Measurements from ENCODE around the gene ZNF341. TPM values are rescaled to one million over a fixed set of nuclear protein-coding genes. Genes with fewer than 3 reads are reported as not detected.
"Not testable (repeated sequence)": the region's sequence is repeated elsewhere in the genome, so short reads cannot be mapped to it uniquely, and the experiment has no call there.

ZNF341 gene
- total RNA-seq, 2 experiments from 2014 or later = 5.6 to 5.8 TPM

GRCh38 chr20:33689973-33690372, 41.8 kb upstream of the ZNF341 start:
- H3K36me3 Mint-ChIP-seq (ENCODE audit: low read depth) = peaks cover 5% of the 10 kb centered on the region
- no peaks in the 10 kb centered on the region for H3K9me3 Mint-ChIP-seq
- H3K27ac Mint-ChIP-seq = peak overlapping the region; percentile 95
- peaks cover 55% of the 10 kb centered on the region for H3K4me1 Mint-ChIP-seq
- ChIA-PET POLR2A (interaction anchor here (1.3 to 5.4 kb wide), 8 partner anchors 11 to 422 kb away, joined by 4 to 58 read pairs (median 8); partner anchors contain the start of genes ACTL10, EIF2S2, PXMP4 and ZNF341), CTCF (interaction anchor here (0.5 to 2.0 kb wide), 5 partner anchors 21 to 1086 kb away, joined by 3 to 5 read pairs (median 4); partner anchors contain the start of genes ACTL10 and PXMP4)
- peak overlapping the region; percentile 47 for H3K4me3 Mint-ChIP-seq
- peak; percentile 64 for DNase-seq
- no peaks in the 10 kb centered on the region for H3K27me3 Mint-ChIP-seq

- no peak for DNase-seq
- ChIA-PET POLR2A (interaction anchor here (0.7 to 4.8 kb wide), 3 partner anchors 27 to 39 kb away, joined by 3 to 28 read pairs (median 3); partner anchors contain the start of genes ACTL10, PXMP4 and ZNF341), CTCF (no interaction called here)
- peaks cover under 1% of the 10 kb centered on the region for H3K9me3 Mint-ChIP-seq
- H3K27me3 Mint-ChIP-seq = no peaks in the 10 kb centered on the region
- H3K36me3 Mint-ChIP-seq (ENCODE audit: low read depth) = no peaks in the 10 kb centered on the region
- H3K4me1 Mint-ChIP-seq = peaks cover 33% of the 10 kb centered on the region
- no peak overlapping the region for H3K27ac Mint-ChIP-seq
- no peak overlapping the region for H3K4me3 Mint-ChIP-seq
Measured at GRCh38 chr20:33693289-33693688, 38.5 kb upstream of the ZNF341 start.

GRCh38 chr20:33693741-33694638, 37.8 kb upstream of the ZNF341 start:
- Mint-ChIP-seq H3K4me3 (no peak overlapping the region), H3K27me3 (no peaks in the 10 kb centered on the region), H3K4me1 (peaks cover 26% of the 10 kb centered on the region), H3K36me3 (ENCODE audit: low read depth) (peaks cover 4% of the 10 kb centered on the region), H3K27ac (no peak overlapping the region), H3K9me3 (peaks cover 3% of the 10 kb centered on the region)
- DNase-seq = no peak
- CTCF ChIA-PET = no interaction called here
- POLR2A ChIA-PET = interaction anchor here (1.1 to 4.8 kb wide), 3 partner anchors 26 to 38 kb away, joined by 3 to 28 read pairs (median 6); partner anchors contain the start of genes ACTL10, PXMP4 and ZNF341

GRCh38 chr20:33694639-33695012, 37.2 kb upstream of the ZNF341 start:
- Mint-ChIP-seq H3K27ac (no peak overlapping the region), H3K4me1 (peaks cover 20% of the 10 kb centered on the region), H3K9me3 (peaks cover 3% of the 10 kb centered on the region), H3K4me3 (no peak overlapping the region), H3K27me3 (no peaks in the 10 kb centered on the region), H3K36me3 (ENCODE audit: low read depth) (peaks cover 5% of the 10 kb centered on the region)
- POLR2A ChIA-PET = interaction anchor here (1.9 kb wide), 1 partner anchor 26 kb away, joined by 6 read pairs; the partner anchor contains the start of gene PXMP4
- CTCF ChIA-PET = no interaction called here
- no peak for DNase-seq

GRCh38 chr20:33696448-33696847, 35.3 kb upstream of the ZNF341 start:
- no peak overlapping the region for H3K4me3 Mint-ChIP-seq
- H3K4me1 Mint-ChIP-seq = peaks cover 5% of the 10 kb centered on the region
- DNase-seq = no peak
- H3K27ac Mint-ChIP-seq = no peak overlapping the region
- ChIA-PET CTCF (no interaction called here), POLR2A (interaction anchor here (1.8 kb wide), 1 partner anchor 24 kb away, joined by 5 read pairs; the partner anchor contains the start of gene PXMP4)
- H3K27me3 Mint-ChIP-seq = no peaks in the 10 kb centered on the region
- H3K36me3 Mint-ChIP-seq (ENCODE audit: low read depth) = peaks cover 5% of the 10 kb centered on the region
- H3K9me3 Mint-ChIP-seq = peaks cover 3% of the 10 kb centered on the region

- no peak for DNase-seq
- ChIA-PET CTCF (no interaction called here), POLR2A (interaction anchor here (1.8 kb wide), 1 partner anchor 23 kb away, joined by 5 read pairs; the partner anchor contains the start of gene PXMP4)
- Mint-ChIP-seq H3K27me3 (no peaks in the 10 kb centered on the region), H3K9me3 (peaks cover 3% of the 10 kb centered on the region), H3K4me1 (peaks cover 1% of the 10 kb centered on the region), H3K4me3 (no peak overlapping the region), H3K36me3 (ENCODE audit: low read depth) (peaks cover 7% of the 10 kb centered on the region), H3K27ac (no peak overlapping the region)
Measured at GRCh38 chr20:33697129-33697528, 34.7 kb upstream of the ZNF341 start.

- not testable (repeated sequence) for H3K4me1 Mint-ChIP-seq
Measured at GRCh38 chr20:33698966-33699365, 32.8 kb upstream of the ZNF341 start.

GRCh38 chr20:33700696-33701441, 30.9 kb upstream of the ZNF341 start:
- POLR2A ChIA-PET, H3K27ac Mint-ChIP-seq, H3K27me3 Mint-ChIP-seq, H3K9me3 Mint-ChIP-seq, H3K4me3 Mint-ChIP-seq, CTCF ChIA-PET, DNase-seq, H3K4me1 Mint-ChIP-seq: not testable (repeated sequence)
- peaks cover 13% of the 10 kb centered on the region for H3K36me3 Mint-ChIP-seq (ENCODE audit: low read depth)

More at GRCh38 chr20:33698966-33699365, 32.8 kb upstream of the ZNF341 start:
- CTCF ChIA-PET; H3K4me3 Mint-ChIP-seq; H3K36me3 Mint-ChIP-seq (ENCODE audit: low read depth); H3K27me3 Mint-ChIP-seq; H3K9me3 Mint-ChIP-seq; H3K27ac Mint-ChIP-seq; DNase-seq; POLR2A ChIA-PET: not testable (repeated sequence)

- Mint-ChIP-seq H3K36me3 (ENCODE audit: low read depth) (peaks cover 13% of the 10 kb centered on the region), H3K4me3 (no peak overlapping the region), H3K27ac (no peak overlapping the region), H3K27me3 (no peaks in the 10 kb centered on the region), H3K4me1 (no peaks in the 10 kb centered on the region), H3K9me3 (peaks cover 3% of the 10 kb centered on the region)
- CTCF ChIA-PET = no interaction called here
- no peak for DNase-seq
- POLR2A ChIA-PET = no interaction called here
Measured at GRCh38 chr20:33701629-33702450, 30.0 kb upstream of the ZNF341 start.

- Mint-ChIP-seq H3K27ac (no peak overlapping the region), H3K36me3 (ENCODE audit: low read depth) (peaks cover 19% of the 10 kb centered on the region), H3K9me3 (peaks cover 3% of the 10 kb centered on the region), H3K27me3 (no peaks in the 10 kb centered on the region), H3K4me3 (no peak overlapping the region), H3K4me1 (no peaks in the 10 kb centered on the region)
- ChIA-PET CTCF (no interaction called here), POLR2A (no interaction called here)
- no peak for DNase-seq
Measured at GRCh38 chr20:33702861-33703260, 28.9 kb upstream of the ZNF341 start.

GRCh38 chr20:33703498-33704137, 28.2 kb upstream of the ZNF341 start:
- no peak overlapping the region for H3K27ac Mint-ChIP-seq
- POLR2A ChIA-PET = interaction anchor here (0.6 to 1.2 kb wide), 2 partner anchors 10 to 331 kb away, joined by 3 read pairs; no protein-coding TSS in a partner anchor
- CTCF ChIA-PET = interaction anchor here (0.5 kb wide), 1 partner anchor 317 kb away, joined by 3 read pairs; no protein-coding TSS in a partner anchor

More at GRCh38 chr20:33703498-33704137, 28.2 kb upstream of the ZNF341 start:
- no peaks in the 10 kb centered on the region for H3K9me3 Mint-ChIP-seq
- no peaks in the 10 kb centered on the region for H3K4me1 Mint-ChIP-seq
- H3K36me3 Mint-ChIP-seq (ENCODE audit: low read depth) = peaks cover 16% of the 10 kb centered on the region
- no peak overlapping the region for H3K4me3 Mint-ChIP-seq
- H3K27me3 Mint-ChIP-seq = no peaks in the 10 kb centered on the region
- no peak for DNase-seq

All from activated CD4-positive, alpha-beta memory T cell treated with anti-CD3 and anti-CD28 coated beads, Interleukin-2, amount 10 ng/mL, durations not matched to agents 7 days and 5 days (primary cell).